Stimulated activated effector memory CD8-positive, alpha-beta T cell treated with anti-CD3 and anti-CD28 coated beads, Interleukin-12 subunit alpha, Interleukin-12 subunit beta, amount 100 ng/mL, for 72 hours (primary cell): ENCODE results near the gene TSPAN17.
A peak's percentile ranks its signal among the peaks of the same experiment; 100 is the strongest.
"Not testable (repeated sequence)": the region's sequence is repeated elsewhere in the genome, so short reads cannot be mapped to it uniquely, and the experiment has no call there.

ENCODE experiments used
- ATAC-seq: fragments of 150-1000 bp; cut with Tn5 transposase; 2 replicates; pipeline ENCODE4 v1.10.0; 2021
- DNase-seq, 2 donors: peaks; one replicate each; pipeline ENCODE4 v3.0.0; 2021 to 2022; ENCODE audit warnings: low spot score in 2 of 2
- H3K27ac Mint-ChIP-seq: one replicate; pipeline ENCODE4 v1.8.0; 2022; ENCODE audit warnings: mild to moderate bottlenecking, mixed read lengths
- H3K36me3 Mint-ChIP-seq: one replicate; pipeline ENCODE4 v1.8.0; 2022; ENCODE audit warnings: mild to moderate bottlenecking, mixed read lengths
- H3K4me1 Mint-ChIP-seq: one replicate; pipeline ENCODE4 v1.8.0; 2022; ENCODE audit warnings: mixed read lengths
- H3K4me3 Mint-ChIP-seq: one replicate; pipeline ENCODE4 v1.8.0; 2022; ENCODE audit warnings: mild to moderate bottlenecking, mixed read lengths
- H3K9me3 Mint-ChIP-seq: one replicate; pipeline ENCODE4 v1.8.0; 2022; ENCODE audit warnings: mixed read lengths

Gene TSPAN17, protein sequence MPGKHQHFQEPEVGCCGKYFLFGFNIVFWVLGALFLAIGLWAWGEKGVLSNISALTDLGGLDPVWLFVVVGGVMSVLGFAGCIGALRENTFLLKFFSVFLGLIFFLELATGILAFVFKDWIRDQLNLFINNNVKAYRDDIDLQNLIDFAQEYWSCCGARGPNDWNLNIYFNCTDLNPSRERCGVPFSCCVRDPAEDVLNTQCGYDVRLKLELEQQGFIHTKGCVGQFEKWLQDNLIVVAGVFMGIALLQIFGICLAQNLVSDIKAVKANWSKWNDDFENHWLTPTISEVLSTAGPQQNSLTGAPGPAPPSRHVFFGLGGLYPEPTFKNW

DNA sequence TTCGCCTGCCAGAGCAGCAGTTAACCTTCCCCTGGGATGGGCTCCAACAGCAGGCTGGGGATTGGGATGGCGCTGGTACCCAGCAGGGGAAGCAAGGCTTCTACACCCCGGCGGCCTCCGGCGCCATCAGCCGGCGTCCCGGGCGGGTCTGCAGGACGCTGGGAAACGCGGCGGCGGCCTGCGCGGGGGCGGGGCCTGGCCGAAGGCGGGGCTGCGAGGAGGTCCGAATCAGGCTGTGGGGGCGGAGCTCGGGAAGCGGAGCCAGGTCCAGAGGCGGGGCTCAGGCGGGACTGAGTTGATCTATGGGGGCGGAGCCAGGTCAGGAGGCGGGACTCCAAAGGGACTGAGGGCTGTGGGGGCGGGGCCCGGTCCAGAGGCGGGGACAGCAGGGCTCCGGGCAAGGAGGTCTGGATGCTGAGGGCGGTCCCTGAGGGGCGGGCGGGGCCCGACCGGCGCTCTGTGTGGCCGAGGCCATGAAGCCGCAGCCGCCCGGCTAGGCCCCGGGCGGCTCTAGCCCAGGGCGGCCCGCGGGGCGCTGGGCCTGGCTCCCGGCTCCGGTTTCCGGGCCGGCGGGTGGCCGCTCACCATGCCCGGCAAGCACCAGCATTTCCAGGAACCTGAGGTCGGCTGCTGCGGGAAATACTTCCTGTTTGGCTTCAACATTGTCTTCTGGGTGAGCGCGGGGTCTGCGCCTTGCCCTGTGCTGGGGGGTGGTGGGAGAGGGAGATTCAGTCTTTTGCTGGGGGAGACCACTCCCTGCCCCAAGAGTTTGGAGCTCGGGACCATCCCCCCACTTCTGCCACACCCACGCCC lies at the start of gene TSPAN17:
Gene TSPAN17, plus strand, starts transcription at position 455 of the 813 bp plus-strand sequence. Its CDS starts 132 bp downstream, at position 587.
- peak; percentile 92 for ATAC-seq
- Mint-ChIP-seq H3K4me3 (peak within 1 kb of the TSS; percentile 83), H3K4me1 (peaks cover 61% of the 10 kb centered on the region), H3K9me3 (no peaks in the 10 kb centered on the region), H3K27ac (peak within 1 kb of the TSS; percentile 89), H3K36me3 (peaks cover 16% of the 10 kb centered on the region)
- peak; percentile 96 to 100 for DNase-seq

DNA sequence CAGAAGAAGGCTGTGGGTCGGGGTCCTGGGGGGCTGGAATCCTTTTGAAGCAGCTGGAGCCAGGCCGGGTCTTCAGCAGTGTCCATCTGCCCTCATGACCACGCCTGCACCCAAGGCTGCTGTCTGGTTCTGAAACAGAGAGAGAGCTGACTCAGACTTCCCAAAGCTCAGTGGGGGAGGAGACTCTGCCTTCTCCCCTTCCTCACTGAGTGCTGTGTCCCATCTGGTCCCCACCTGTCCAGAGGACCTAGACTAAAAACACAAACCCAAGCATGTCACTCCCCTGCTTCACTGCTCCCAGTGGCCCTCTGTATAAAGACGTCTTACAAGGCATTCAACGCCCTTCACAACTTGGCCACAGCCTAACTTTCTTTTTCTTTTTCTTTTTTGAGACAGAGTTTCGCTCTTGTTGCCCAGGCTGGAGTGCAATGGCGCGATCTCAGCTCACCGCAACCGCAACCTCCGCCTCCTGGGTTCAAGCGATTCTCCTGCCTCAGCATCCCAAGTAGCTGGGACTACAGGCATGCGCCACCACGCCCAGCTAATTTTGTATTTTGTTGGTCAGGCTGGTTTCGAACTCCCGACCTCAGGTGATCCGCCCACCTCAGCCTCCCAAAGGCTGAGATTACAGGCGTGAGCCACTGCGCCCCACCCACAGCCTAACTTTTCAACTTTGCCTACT lies 47.4 kb upstream of the TSPAN17 start:
- not testable (repeated sequence) for H3K9me3 Mint-ChIP-seq, H3K27ac Mint-ChIP-seq, ATAC-seq, H3K36me3 Mint-ChIP-seq, DNase-seq, H3K4me3 Mint-ChIP-seq
- H3K4me1 Mint-ChIP-seq, result peaks cover 24% of the 10 kb centered on the region

DNA sequence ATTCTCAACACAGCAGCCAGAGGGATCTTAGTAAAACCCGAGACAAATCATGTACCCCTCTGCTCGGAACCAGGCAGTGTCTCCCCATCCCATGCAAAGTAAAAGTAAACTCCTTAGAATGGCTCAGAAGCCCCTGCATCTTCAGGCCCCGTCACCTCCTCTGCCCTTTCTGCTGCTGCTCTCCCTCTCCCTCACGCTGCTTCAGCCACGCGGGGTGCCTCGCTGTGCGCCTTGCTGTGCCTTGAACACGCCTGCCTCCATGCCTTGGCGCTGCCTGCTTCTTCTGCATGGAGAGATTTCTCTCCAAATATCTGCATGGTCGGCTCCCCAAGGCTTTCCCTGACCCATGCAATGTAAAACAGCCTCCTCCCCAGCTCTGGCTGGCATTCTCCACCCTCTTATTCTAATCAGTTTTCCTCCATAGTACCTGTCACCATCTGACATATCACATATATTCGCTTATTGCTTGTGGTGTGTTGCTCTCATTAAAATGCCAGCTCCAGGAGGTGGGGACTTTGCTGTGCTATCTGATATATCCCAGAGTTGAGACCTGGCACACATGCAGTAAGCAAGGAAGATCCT lies 45.3 kb upstream of the TSPAN17 start:
- DNase-seq (no peak), ATAC-seq (no peak)
- peaks cover 15% of the 10 kb centered on the region for H3K4me1 Mint-ChIP-seq
- no peak overlapping the region for H3K4me3 Mint-ChIP-seq
- H3K9me3 Mint-ChIP-seq, result no peaks in the 10 kb centered on the region
- no peak overlapping the region for H3K27ac Mint-ChIP-seq
- H3K36me3 Mint-ChIP-seq, result no peaks in the 10 kb centered on the region

DNA sequence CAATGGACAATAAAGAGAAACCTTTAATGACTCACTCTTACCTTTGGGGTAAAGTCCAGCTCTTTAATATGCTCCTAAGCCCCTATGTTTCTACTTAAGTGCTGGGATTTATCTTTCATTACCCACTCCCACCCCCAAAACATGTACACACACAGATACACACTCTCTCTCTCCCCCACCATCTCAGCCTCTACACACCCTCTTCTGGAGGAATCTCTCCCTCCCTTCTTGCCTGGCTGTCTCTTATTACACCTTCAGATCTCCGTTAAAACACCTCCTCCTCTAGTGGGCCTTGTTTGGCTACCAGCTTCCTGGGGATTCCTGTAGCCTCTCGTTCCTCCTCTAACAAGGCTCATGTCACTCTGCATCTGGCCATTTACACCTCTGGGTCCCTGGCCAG lies 44.2 kb upstream of the TSPAN17 start:
- ATAC-seq (no peak), DNase-seq (no peak)
- H3K36me3 Mint-ChIP-seq, result no peaks in the 10 kb centered on the region
- H3K4me1 Mint-ChIP-seq, result peaks cover 15% of the 10 kb centered on the region
- peak overlapping the region; percentile 44 for H3K27ac Mint-ChIP-seq
- H3K4me3 Mint-ChIP-seq, result no peak overlapping the region
- H3K9me3 Mint-ChIP-seq, result no peaks in the 10 kb centered on the region

DNA sequence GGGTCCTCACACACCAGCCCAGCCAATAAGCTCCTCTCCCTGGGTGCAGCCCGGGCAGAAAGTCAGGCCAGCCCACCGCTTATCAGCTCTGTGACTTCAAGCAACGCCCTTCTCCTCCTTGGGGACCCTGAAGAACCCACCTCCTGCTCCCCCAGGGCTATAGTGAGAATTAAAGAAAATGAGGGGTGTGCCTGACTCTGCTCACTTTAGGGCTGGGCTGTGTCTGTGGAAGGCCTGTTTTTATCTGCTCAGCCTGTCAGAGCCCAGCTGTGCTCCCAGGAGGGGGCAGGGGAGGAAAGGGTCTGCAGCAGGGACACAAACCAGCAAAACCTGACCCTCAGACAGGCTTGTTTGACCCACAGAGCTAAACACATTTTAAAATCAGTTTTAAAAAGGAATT lies 41.3 kb upstream of the TSPAN17 start:
- peaks cover 7% of the 10 kb centered on the region for H3K36me3 Mint-ChIP-seq
- H3K27ac Mint-ChIP-seq, result no peak overlapping the region
- no peaks in the 10 kb centered on the region for H3K9me3 Mint-ChIP-seq
- peaks cover 14% of the 10 kb centered on the region for H3K4me1 Mint-ChIP-seq
- no peak overlapping the region for H3K4me3 Mint-ChIP-seq
- DNase-seq, result no peak
- ATAC-seq, result no peak

DNA sequence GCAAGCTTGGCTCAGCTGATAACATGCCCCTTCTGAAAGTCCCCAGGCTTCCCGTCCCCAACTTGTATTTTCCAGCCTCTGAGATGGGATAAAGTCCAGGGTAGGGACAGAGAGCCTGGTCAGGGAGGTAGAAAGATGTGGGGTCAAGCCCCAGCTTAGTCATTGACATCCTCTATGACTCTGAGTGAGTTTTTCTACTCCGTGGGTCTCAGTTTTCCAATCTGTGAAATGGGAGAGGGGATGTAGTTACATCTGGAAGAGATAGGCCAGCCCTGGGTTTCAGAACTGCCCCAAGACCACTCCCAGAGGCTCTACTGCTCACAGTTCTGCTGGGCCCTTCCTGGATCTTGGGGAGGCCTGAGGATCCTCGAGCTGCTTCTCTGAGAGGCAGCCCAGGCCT lies 40.4 kb upstream of the TSPAN17 start:
- H3K4me3 Mint-ChIP-seq, result no peak overlapping the region
- peaks cover 20% of the 10 kb centered on the region for H3K4me1 Mint-ChIP-seq
- ATAC-seq (no peak), DNase-seq (no peak)
- no peaks in the 10 kb centered on the region for H3K9me3 Mint-ChIP-seq
- no peak overlapping the region for H3K27ac Mint-ChIP-seq
- peaks cover 13% of the 10 kb centered on the region for H3K36me3 Mint-ChIP-seq

DNA sequence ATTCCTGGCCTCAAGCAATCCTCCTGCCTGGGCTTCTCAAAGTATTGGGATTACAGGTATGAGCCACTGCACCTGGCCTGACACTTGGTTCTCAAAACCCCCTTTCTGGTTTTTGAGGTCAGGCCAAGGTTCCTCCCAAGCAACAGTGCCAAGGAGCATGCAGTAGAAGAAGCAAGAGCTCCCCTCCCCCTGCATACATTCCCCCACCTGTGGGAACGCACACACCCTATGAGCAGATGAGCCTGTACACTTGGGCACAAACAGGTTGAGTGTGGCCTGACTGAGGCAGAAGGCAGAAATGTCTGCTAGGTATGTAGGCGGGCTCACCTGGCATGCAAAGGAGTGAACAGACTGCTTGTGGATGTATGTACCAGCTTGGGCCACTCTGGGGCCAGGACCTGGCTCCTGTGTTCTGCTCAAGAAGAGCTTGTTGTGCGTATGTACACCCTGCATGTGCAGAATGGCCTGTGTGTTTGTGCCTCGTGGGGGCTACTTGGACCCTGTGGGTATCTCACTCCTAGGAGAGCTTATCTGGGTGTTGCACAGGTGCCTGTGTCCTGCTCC lies 39.1 kb upstream of the TSPAN17 start:
- DNase-seq, result no peak
- peak overlapping the region; percentile 84 for H3K4me3 Mint-ChIP-seq
- H3K36me3 Mint-ChIP-seq, result peaks cover 14% of the 10 kb centered on the region
- ATAC-seq, result no peak
- no peaks in the 10 kb centered on the region for H3K9me3 Mint-ChIP-seq
- H3K27ac Mint-ChIP-seq, result peak overlapping the region; percentile 83
- peaks cover 24% of the 10 kb centered on the region for H3K4me1 Mint-ChIP-seq

DNA sequence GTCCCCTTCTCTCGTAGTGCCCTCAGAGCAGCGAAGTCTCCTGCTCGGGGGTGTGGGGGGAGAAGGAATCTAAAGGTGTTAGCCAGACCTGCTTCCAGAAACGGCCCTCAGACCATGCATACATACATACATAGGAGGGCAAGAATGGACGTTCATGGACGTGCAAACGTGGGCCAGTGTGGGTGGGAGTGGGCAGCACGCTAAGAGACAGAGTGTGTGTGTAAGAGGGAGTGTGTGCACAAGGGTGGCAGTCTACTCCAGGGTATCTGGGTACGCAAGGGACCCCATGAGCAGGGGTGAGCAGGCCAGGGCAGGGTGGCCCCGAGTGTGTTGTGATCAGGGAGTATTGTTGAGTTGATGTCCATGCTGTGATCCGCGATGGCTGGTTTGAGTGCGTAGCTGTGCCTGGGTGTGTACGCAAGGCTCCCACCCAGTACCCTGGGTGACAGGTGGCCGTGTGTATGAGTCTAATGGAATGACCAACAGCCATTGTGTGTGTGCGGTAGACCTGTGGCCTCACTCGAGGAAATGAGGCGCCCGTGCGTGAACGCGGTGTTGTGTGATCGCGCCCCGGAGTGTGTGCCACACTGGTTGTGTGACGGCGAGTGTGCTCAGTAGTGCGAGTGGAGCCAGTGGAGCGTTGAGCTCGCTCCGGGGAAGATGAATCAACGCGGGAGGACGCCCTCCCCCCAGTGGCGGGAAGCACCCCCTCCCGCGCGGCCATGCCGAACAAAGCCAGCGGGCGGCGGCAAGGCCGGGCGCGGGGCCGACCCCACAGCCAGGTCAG lies 38.2 kb upstream of the TSPAN17 start:
- H3K36me3 Mint-ChIP-seq, result peaks cover 14% of the 10 kb centered on the region
- ATAC-seq (peak; percentile 35), DNase-seq (no peak)
- no peaks in the 10 kb centered on the region for H3K9me3 Mint-ChIP-seq
- peak overlapping the region; percentile 83 for H3K27ac Mint-ChIP-seq
- peaks cover 24% of the 10 kb centered on the region for H3K4me1 Mint-ChIP-seq
- peak overlapping the region; percentile 84 for H3K4me3 Mint-ChIP-seq

DNA sequence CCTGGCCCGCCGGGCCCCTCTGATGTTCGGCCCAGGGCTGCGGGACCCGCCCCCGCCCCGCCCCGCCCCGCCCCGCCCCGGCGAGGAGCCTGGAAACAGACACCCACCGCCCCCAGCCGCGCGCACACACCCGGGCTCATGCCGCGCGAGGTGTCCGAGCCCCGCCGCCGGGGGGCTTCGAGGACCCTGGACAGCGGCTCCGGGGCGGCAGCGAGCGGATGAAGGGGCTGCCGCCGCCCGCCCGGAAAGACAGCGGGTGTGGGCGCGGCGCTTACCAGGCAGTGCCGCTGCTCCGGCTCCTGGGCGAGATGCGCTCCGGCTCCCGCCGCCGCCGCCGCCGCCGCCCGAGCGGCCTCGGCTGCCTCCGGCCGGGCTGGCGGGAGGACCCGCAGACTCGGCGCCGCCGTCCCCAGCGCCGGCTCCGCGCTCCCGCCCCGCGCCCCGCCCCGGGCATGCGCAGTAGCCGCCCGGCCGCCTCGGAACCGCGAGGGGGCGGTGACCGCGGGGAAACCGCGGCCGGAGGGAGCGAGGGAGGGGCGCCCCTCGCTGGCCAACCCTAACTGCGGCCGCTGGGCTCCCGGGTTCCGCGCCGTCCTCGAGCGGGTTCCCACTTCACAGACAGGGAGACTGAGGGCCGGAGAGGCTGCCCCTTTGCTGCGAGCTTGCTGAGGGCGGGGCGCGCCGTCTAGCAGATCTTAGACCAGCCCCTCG lies 37.4 kb upstream of the TSPAN17 start, which contains the start of gene GPRIN1:
Gene GPRIN1, minus strand, starts transcription at position 433 of the 711 bp plus-strand sequence. CDS start 10,322 bp downstream, outside the sequence.
- ATAC-seq (peak; percentile 74), DNase-seq (peak; percentile 78 to 87)
- Mint-ChIP-seq H3K27ac (peak within 1 kb of the TSS; percentile 83), H3K36me3 (peaks cover 14% of the 10 kb centered on the region), H3K9me3 (no peaks in the 10 kb centered on the region), H3K4me3 (peak within 1 kb of the TSS; percentile 84), H3K4me1 (peaks cover 24% of the 10 kb centered on the region)

DNA sequence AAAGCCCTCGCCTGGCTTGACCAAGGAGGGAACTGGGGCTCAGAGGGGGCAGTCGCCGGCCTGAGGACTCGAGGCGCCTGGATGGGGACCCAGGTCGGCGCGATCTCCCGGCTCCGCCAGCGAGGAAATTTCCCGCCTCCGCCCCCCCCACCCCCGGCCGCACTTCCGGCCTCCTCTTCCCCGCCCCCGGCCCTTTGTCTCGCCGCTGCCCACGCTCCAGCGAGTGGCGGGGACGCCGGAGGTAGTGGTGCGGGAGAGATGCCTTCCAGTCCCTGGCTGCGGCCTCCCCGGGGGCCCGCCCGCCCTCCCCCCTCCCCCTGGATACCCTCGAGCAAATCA lies 36.9 kb upstream of the TSPAN17 start:
- DNase-seq, result no peak
- Mint-ChIP-seq H3K9me3 (no peaks in the 10 kb centered on the region), H3K4me3 (peak overlapping the region; percentile 66), H3K4me1 (peaks cover 24% of the 10 kb centered on the region), H3K27ac (no peak overlapping the region), H3K36me3 (peaks cover 14% of the 10 kb centered on the region)
- ATAC-seq, result no peak

DNA sequence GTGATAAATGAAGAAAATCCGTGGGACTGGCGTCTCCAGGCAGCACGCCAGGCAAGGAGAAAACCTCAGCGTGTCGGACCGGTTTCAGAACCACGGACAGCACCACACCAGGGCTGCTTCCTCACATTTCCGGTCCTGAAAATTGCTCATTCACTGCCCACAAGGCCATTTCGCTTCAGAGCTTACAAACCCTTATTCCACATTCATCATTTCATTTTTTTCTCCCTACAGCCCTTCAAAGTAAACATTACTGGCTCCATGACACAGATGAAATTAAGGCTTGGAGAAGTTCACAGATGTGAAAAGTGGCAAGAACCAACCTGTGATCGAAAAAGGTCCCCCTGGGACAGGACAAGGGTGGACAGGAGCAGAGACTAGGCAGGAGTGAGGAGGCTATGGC lies 35.8 kb upstream of the TSPAN17 start:
- peaks cover 14% of the 10 kb centered on the region for H3K36me3 Mint-ChIP-seq
- DNase-seq, result peak; percentile 49 to 80
- H3K27ac Mint-ChIP-seq, result peak overlapping the region; percentile 6

DNA sequence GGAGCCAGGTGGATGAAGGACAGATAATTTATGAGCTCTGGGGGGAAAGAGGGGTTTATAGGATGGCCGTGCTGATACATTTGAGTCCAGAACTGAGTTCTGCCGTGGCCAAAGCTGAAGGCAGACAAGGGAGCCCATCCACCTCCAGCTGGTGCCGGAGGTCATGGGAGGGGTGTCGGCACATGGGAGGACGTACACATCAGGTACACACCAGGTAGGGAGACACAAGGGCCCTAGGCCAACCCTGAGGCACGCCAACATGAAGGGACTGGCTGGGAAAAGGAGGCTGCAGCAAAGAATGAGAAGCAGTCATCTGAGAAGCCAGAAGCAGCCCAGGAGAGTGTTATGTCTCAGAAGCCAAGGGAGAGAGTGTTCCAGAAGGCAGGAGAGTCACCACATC lies 35.3 kb upstream of the TSPAN17 start:
- peaks cover 24% of the 10 kb centered on the region for H3K4me1 Mint-ChIP-seq
- peak overlapping the region; percentile 6 for H3K27ac Mint-ChIP-seq
- DNase-seq, result no peak
- peaks cover 14% of the 10 kb centered on the region for H3K36me3 Mint-ChIP-seq
- H3K4me3 Mint-ChIP-seq, result no peak overlapping the region
- no peaks in the 10 kb centered on the region for H3K9me3 Mint-ChIP-seq
- ATAC-seq, result no peak

More for the DNA sequence above, 35.8 kb upstream of the TSPAN17 start:
- Mint-ChIP-seq H3K4me1 (peaks cover 24% of the 10 kb centered on the region), H3K9me3 (no peaks in the 10 kb centered on the region), H3K4me3 (no peak overlapping the region)
- ATAC-seq, result no peak

DNA sequence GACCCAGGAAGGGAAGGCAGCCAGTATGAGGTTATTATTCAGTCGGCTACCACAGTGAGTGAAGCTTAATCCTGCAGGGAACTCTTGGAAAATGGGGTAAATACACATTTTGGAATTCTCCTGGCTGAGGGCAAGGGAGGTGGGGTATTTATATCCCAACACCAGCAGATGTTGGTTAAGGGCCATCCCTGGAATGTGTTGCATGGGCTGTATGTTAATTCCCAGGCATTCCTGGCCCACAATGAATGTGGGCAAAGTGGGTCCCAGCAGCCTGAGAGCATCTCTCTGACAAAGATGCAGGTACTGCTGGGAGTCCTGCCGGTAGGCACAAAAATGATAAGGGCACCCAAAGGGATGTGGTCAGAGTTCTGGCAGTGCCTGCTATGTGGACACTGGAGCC lies 34.4 kb upstream of the TSPAN17 start:
- H3K27ac Mint-ChIP-seq, result no peak overlapping the region
- DNase-seq (no peak), ATAC-seq (no peak)
- peaks cover 14% of the 10 kb centered on the region for H3K36me3 Mint-ChIP-seq
- no peak overlapping the region for H3K4me3 Mint-ChIP-seq
- H3K4me1 Mint-ChIP-seq, result peaks cover 24% of the 10 kb centered on the region
- no peaks in the 10 kb centered on the region for H3K9me3 Mint-ChIP-seq
